Measurements from ENCODE around the gene SFMBT2. TPM values are rescaled to one million over a fixed set of nuclear protein-coding genes. Genes with fewer than 3 reads are reported as not detected.
A peak's percentile ranks its signal among the peaks of the same experiment; 100 is the strongest.

SFMBT2 gene
- total RNA-seq, 2 experiments from 2014 or later = 12.8 to 15.4 TPM

- peaks cover 38% of the 10 kb centered on the region for H3K36me3 Mint-ChIP-seq
- H3K4me1 Mint-ChIP-seq (ENCODE audit: low read depth) = peaks cover 8% of the 10 kb centered on the region
- no peak for DNase-seq
- no peak overlapping the region for H3K4me3 Mint-ChIP-seq
- H3K27ac Mint-ChIP-seq = no peak overlapping the region
- ChIA-PET POLR2A (no interaction called here), CTCF (no interaction called here)
- peaks cover 2% of the 10 kb centered on the region for H3K9me3 Mint-ChIP-seq
- H3K27me3 Mint-ChIP-seq = no peaks in the 10 kb centered on the region
- intact Hi-C loops (cut with micrococcal nuclease) = no loop called here
Observed at GRCh38 chr10:7354330-7355047, 56.3 kb downstream of the SFMBT2 start.

GRCh38 chr10:7351894-7352293, 58.9 kb downstream of the SFMBT2 start:
- CTCF ChIA-PET = no interaction called here
- H3K27me3 Mint-ChIP-seq = no peaks in the 10 kb centered on the region

GRCh38 chr10:7350541-7351195, 60.2 kb downstream of the SFMBT2 start:
- no peaks in the 10 kb centered on the region for H3K9me3 Mint-ChIP-seq
- ChIA-PET CTCF (interaction anchor here (0.7 kb wide), 1 partner anchor 1612 kb away, joined by 3 read pairs; no protein-coding TSS in a partner anchor), POLR2A (no interaction called here)
- H3K4me1 Mint-ChIP-seq (ENCODE audit: low read depth) = peaks cover 10% of the 10 kb centered on the region
- H3K27me3 Mint-ChIP-seq = no peaks in the 10 kb centered on the region
- no peak overlapping the region for H3K4me3 Mint-ChIP-seq
- DNase-seq = no peak
- H3K36me3 Mint-ChIP-seq = peaks cover 27% of the 10 kb centered on the region
- intact Hi-C loops (cut with micrococcal nuclease) = no loop called here
- no peak overlapping the region for H3K27ac Mint-ChIP-seq

More at GRCh38 chr10:7351894-7352293, 58.9 kb downstream of the SFMBT2 start:
- intact Hi-C loops (cut with micrococcal nuclease) = no loop called here
- no peaks in the 10 kb centered on the region for H3K9me3 Mint-ChIP-seq
- peaks cover 25% of the 10 kb centered on the region for H3K36me3 Mint-ChIP-seq
- no peak overlapping the region for H3K27ac Mint-ChIP-seq
- POLR2A ChIA-PET = no interaction called here
- H3K4me1 Mint-ChIP-seq (ENCODE audit: low read depth) = peaks cover 8% of the 10 kb centered on the region
- no peak overlapping the region for H3K4me3 Mint-ChIP-seq
- DNase-seq = no peak

GRCh38 chr10:7345717-7346116, 65.1 kb downstream of the SFMBT2 start:
- H3K4me1 Mint-ChIP-seq (ENCODE audit: low read depth) = peaks cover 8% of the 10 kb centered on the region
- intact Hi-C loops (cut with micrococcal nuclease) = no loop called here
- no peaks in the 10 kb centered on the region for H3K27me3 Mint-ChIP-seq

GRCh38 chr10:7343040-7343439, 67.8 kb downstream of the SFMBT2 start:
- no peak for DNase-seq
- CTCF ChIA-PET = no interaction called here
- Mint-ChIP-seq H3K9me3 (peaks cover 6% of the 10 kb centered on the region), H3K27me3 (no peaks in the 10 kb centered on the region), H3K4me3 (no peak overlapping the region), H3K27ac (no peak overlapping the region), H3K4me1 (ENCODE audit: low read depth) (peaks cover 25% of the 10 kb centered on the region), H3K36me3 (peaks cover 25% of the 10 kb centered on the region)
- intact Hi-C loops (cut with micrococcal nuclease) = no loop called here
- POLR2A ChIA-PET = no interaction called here

More at GRCh38 chr10:7345717-7346116, 65.1 kb downstream of the SFMBT2 start:
- ChIA-PET CTCF (no interaction called here), POLR2A (no interaction called here)
- no peak for DNase-seq
- Mint-ChIP-seq H3K9me3 (peaks cover 6% of the 10 kb centered on the region), H3K27ac (no peak overlapping the region), H3K36me3 (peaks cover 26% of the 10 kb centered on the region), H3K4me3 (no peak overlapping the region)

GRCh38 chr10:7340179-7340874, 70.5 kb downstream of the SFMBT2 start:
- no peaks in the 10 kb centered on the region for H3K27me3 Mint-ChIP-seq

GRCh38 chr10:7339510-7339909, 71.3 kb downstream of the SFMBT2 start:
- H3K4me1 Mint-ChIP-seq (ENCODE audit: low read depth) = peaks cover 41% of the 10 kb centered on the region
- no peak for DNase-seq
- no peaks in the 10 kb centered on the region for H3K27me3 Mint-ChIP-seq
- ChIA-PET CTCF (no interaction called here), POLR2A (no interaction called here)
- intact Hi-C loops (cut with micrococcal nuclease) = no loop called here
- H3K4me3 Mint-ChIP-seq = no peak overlapping the region
- peaks cover 6% of the 10 kb centered on the region for H3K9me3 Mint-ChIP-seq
- no peak overlapping the region for H3K27ac Mint-ChIP-seq
- H3K36me3 Mint-ChIP-seq = peaks cover 27% of the 10 kb centered on the region

More at GRCh38 chr10:7340179-7340874, 70.5 kb downstream of the SFMBT2 start:
- intact Hi-C loops (cut with micrococcal nuclease) = no loop called here
- H3K27ac Mint-ChIP-seq = peak overlapping the region; percentile 15
- H3K4me3 Mint-ChIP-seq = no peak overlapping the region
- CTCF ChIA-PET = no interaction called here
- POLR2A ChIA-PET = no interaction called here
- peaks cover 6% of the 10 kb centered on the region for H3K9me3 Mint-ChIP-seq
- DNase-seq = no peak
- peaks cover 41% of the 10 kb centered on the region for H3K4me1 Mint-ChIP-seq (ENCODE audit: low read depth)
- H3K36me3 Mint-ChIP-seq = peaks cover 28% of the 10 kb centered on the region

- Mint-ChIP-seq H3K9me3 (peaks cover 4% of the 10 kb centered on the region), H3K36me3 (peaks cover 30% of the 10 kb centered on the region), H3K27me3 (no peaks in the 10 kb centered on the region), H3K27ac (no peak overlapping the region), H3K4me3 (no peak overlapping the region), H3K4me1 (ENCODE audit: low read depth) (peaks cover 44% of the 10 kb centered on the region)
- ChIA-PET POLR2A (no interaction called here), CTCF (no interaction called here)
- intact Hi-C loops (cut with micrococcal nuclease) = no loop called here
- no peak for DNase-seq
Observed at GRCh38 chr10:7338469-7338868, 72.4 kb downstream of the SFMBT2 start.

- CTCF ChIA-PET = no interaction called here
- Mint-ChIP-seq H3K4me3 (no peak overlapping the region), H3K27ac (peak overlapping the region; percentile 30), H3K9me3 (no peaks in the 10 kb centered on the region), H3K4me1 (ENCODE audit: low read depth) (peaks cover 44% of the 10 kb centered on the region), H3K36me3 (peaks cover 26% of the 10 kb centered on the region), H3K27me3 (no peaks in the 10 kb centered on the region)
- peak; percentile 26 for DNase-seq
- POLR2A ChIA-PET = no interaction called here
- intact Hi-C loops (cut with micrococcal nuclease) = no loop called here
Observed at GRCh38 chr10:7337431-7338171, 73.2 kb downstream of the SFMBT2 start.

- Mint-ChIP-seq H3K36me3 (peaks cover 31% of the 10 kb centered on the region), H3K4me3 (no peak overlapping the region), H3K9me3 (no peaks in the 10 kb centered on the region), H3K4me1 (ENCODE audit: low read depth) (peaks cover 40% of the 10 kb centered on the region), H3K27me3 (no peaks in the 10 kb centered on the region), H3K27ac (no peak overlapping the region)
- DNase-seq = no peak
- ChIA-PET POLR2A (no interaction called here), CTCF (no interaction called here)
- intact Hi-C loops (cut with micrococcal nuclease) = no loop called here
Observed at GRCh38 chr10:7335977-7336376, 74.9 kb downstream of the SFMBT2 start.

- Mint-ChIP-seq H3K27me3 (no peaks in the 10 kb centered on the region), H3K9me3 (peaks cover 6% of the 10 kb centered on the region), H3K36me3 (peaks cover 30% of the 10 kb centered on the region), H3K27ac (no peak overlapping the region), H3K4me1 (ENCODE audit: low read depth) (peaks cover 28% of the 10 kb centered on the region), H3K4me3 (no peak overlapping the region)
- CTCF ChIA-PET = no interaction called here
- DNase-seq = no peak
- POLR2A ChIA-PET = no interaction called here
- intact Hi-C loops (cut with micrococcal nuclease) = no loop called here
Observed at GRCh38 chr10:7334642-7334964, 76.2 kb downstream of the SFMBT2 start.

- peaks cover 11% of the 10 kb centered on the region for H3K9me3 Mint-ChIP-seq
- H3K4me3 Mint-ChIP-seq = no peak overlapping the region
- no peaks in the 10 kb centered on the region for H3K27me3 Mint-ChIP-seq
- no peak for DNase-seq
- ChIA-PET POLR2A (no interaction called here), CTCF (interaction anchor here (1.5 kb wide), 1 partner anchor 414 kb away, joined by 3 read pairs; no protein-coding TSS in a partner anchor)
- H3K4me1 Mint-ChIP-seq (ENCODE audit: low read depth) = peaks cover 28% of the 10 kb centered on the region
- peaks cover 32% of the 10 kb centered on the region for H3K36me3 Mint-ChIP-seq
- H3K27ac Mint-ChIP-seq = no peak overlapping the region
- intact Hi-C loops (cut with micrococcal nuclease) = no loop called here
Observed at GRCh38 chr10:7333961-7334641, 76.7 kb downstream of the SFMBT2 start.
